H1 (cell line): ENCODE measurements around the gene OR56A4. TPM values are rescaled to one million over a fixed set of nuclear protein-coding genes. Genes with fewer than 3 reads are reported as not detected.

ENCODE experiments used
- CTCF ChIA-PET: fragments of 300-600 bp; sonication (Branson Sonifier 250); formaldehyde crosslinking; loops from one replicate; lab custom pipeline; 2021; ENCODE audit not compliant: partially characterized antibody; lab: Charles Lee
- POLR2A ChIA-PET: fragments of 300-600 bp; sonication (Branson Sonifier 250); formaldehyde crosslinking; loops from one replicate; lab custom pipeline; 2021; ENCODE audit warnings: inconsistent platforms; ENCODE audit not compliant: partially characterized antibody; lab: Charles Lee
- DNase-seq, 2 experiments: peaks; one replicate each; pipeline versions ENCODE4 v3.0.0 to v3.0.0-alpha.2; 2010 to 2022; ENCODE audit warnings: low spot score in 2 of 2, low read depth in 1 of 2, mixed read lengths in 1 of 2
- FAIRE-seq: peaks from 2 replicates; lab custom pipeline; 2011; peaks lifted over from hg19 to GRCh38; lab: Jason Lieb, UNC
- H2AFZ ChIP-seq: 2 replicates; pipeline ENCODE4 v1.8.1; 2012; ENCODE audit warnings: low read length, inconsistent platforms
- H2AK5ac ChIP-seq: 2 replicates; pipeline ENCODE4 v1.6.1; 2013; ENCODE audit warnings: low read depth, low read length
- H2BK120ac ChIP-seq: replicated peaks from 2 replicates; pipeline ENCODE3; 2013; ENCODE audit warnings: low read depth, low read length, inconsistent platforms
- H2BK12ac ChIP-seq: 2 replicates; pipeline ENCODE4 v1.6.1; 2013; ENCODE audit warnings: low read depth, low read length
- H2BK15ac ChIP-seq: 2 replicates; pipeline ENCODE4 v1.6.1; 2013; ENCODE audit warnings: low read length
- H2BK20ac ChIP-seq: 2 replicates; pipeline ENCODE4 v1.6.1; 2013; ENCODE audit warnings: low read length
- H2BK5ac ChIP-seq: 2 replicates; pipeline ENCODE4 v1.6.1; 2013; ENCODE audit warnings: low read depth, low read length
- H3K14ac ChIP-seq: 2 replicates; pipeline ENCODE4 v1.6.1; 2013; ENCODE audit warnings: inconsistent platforms; ENCODE audit not compliant: insufficient read length
- H3K18ac ChIP-seq: 2 replicates; pipeline ENCODE4 v1.6.1; 2013; ENCODE audit warnings: low read length; ENCODE audit errors: extremely low read depth
- H3K23ac ChIP-seq: 2 replicates; pipeline ENCODE4 v1.6.1; 2013; ENCODE audit warnings: inconsistent platforms; ENCODE audit not compliant: insufficient read length
- H3K23me2 ChIP-seq: 2 replicates; pipeline ENCODE4 v1.6.1; 2013; ENCODE audit warnings: low read depth, low read length
- H3K27ac ChIP-seq: 2 replicates; pipeline ENCODE4 v1.6.1; 2011; ENCODE audit warnings: low read depth, low read length, inconsistent platforms
- H3K27me3 ChIP-seq, 4 experiments: replicated peaks in 1 of 4; 1 replicate in 1 of 4; 2 replicates in 3 of 4; pipeline versions ENCODE4 v1.6.1 to v1.8.1; 2011 to 2013; ENCODE audit warnings: low read length in 3 of 4, mild to moderate bottlenecking in 3 of 4, inconsistent platforms in 2 of 4, mixed read lengths in 2 of 4, moderate library complexity in 1 of 4; ENCODE audit not compliant: control insufficient read depth in 3 of 4, insufficient read depth in 3 of 4; ENCODE audit errors: extremely low read depth in 1 of 4
- H3K36me3 ChIP-seq, 4 experiments: 2 replicates each; pipeline versions ENCODE4 v1.6.1 to v1.8.1; 2011 to 2013; ENCODE audit warnings: mild to moderate bottlenecking in 4 of 4, low read length in 3 of 4, moderate library complexity in 2 of 4, control low read depth in 1 of 4, inconsistent platforms in 1 of 4; ENCODE audit not compliant: insufficient read depth in 4 of 4, control insufficient read depth in 2 of 4
- H3K4ac ChIP-seq: replicated peaks from 2 replicates; pipeline ENCODE3; 2013; ENCODE audit warnings: low read length, low read depth, mixed read lengths, inconsistent platforms; ENCODE audit not compliant: insufficient read length
- H3K4me1 ChIP-seq, 4 experiments: replicated peaks in 1 of 4; 1 replicate in 1 of 4; 2 replicates in 3 of 4; pipeline versions ENCODE4 v1.6.1 to v1.8.1; 2011 to 2013; ENCODE audit warnings: low read length in 3 of 4, inconsistent platforms in 2 of 4, mixed read lengths in 1 of 4; ENCODE audit not compliant: insufficient read depth in 4 of 4, control insufficient read depth in 3 of 4
- H3K4me2 ChIP-seq, 2 experiments: 2 replicates each; pipeline versions ENCODE4 v1.6.1 to v1.8.1; 2011 to 2013; ENCODE audit warnings: low read depth in 2 of 2, low read length in 2 of 2, control low read depth in 1 of 2, inconsistent platforms in 1 of 2, mild to moderate bottlenecking in 1 of 2; ENCODE audit not compliant: insufficient read depth in 1 of 2
- H3K4me3 ChIP-seq, 4 experiments: fragments of 200-600, 300-600 bp in 1 of 4; sonication (generic), shearing (Covaris generic), sonication (Bioruptor Twin) in 1 of 4; 2 replicates each; pipeline versions ENCODE4 v1.5.1 to v1.8.1; 2011 to 2016; ENCODE audit warnings: low read length in 4 of 4, low read depth in 3 of 4, control low read depth in 2 of 4, inconsistent platforms in 2 of 4, mild to moderate bottlenecking in 2 of 4, mixed read lengths in 1 of 4, moderate library complexity in 1 of 4; ENCODE audit not compliant: insufficient read depth in 2 of 4; ENCODE audit errors: extremely low read depth in 1 of 4
- H3K56ac ChIP-seq: replicated peaks from 2 replicates; pipeline ENCODE3; 2013; ENCODE audit warnings: low read depth, mild to moderate bottlenecking, mixed read lengths, low read length, inconsistent platforms; ENCODE audit not compliant: insufficient read length
- H3K79me1 ChIP-seq: 2 replicates; pipeline ENCODE4 v1.6.1; 2013; ENCODE audit warnings: low read depth, low read length, control low read depth
- H3K79me2 ChIP-seq, 2 experiments: 2 replicates each; pipeline versions ENCODE4 v1.6.1 to v1.8.1; 2012 to 2013; ENCODE audit warnings: low read length in 2 of 2, mild to moderate bottlenecking in 2 of 2, inconsistent platforms in 1 of 2; ENCODE audit not compliant: insufficient read depth in 2 of 2, control insufficient read depth in 1 of 2
- H3K9ac ChIP-seq, 4 experiments: replicated peaks in 1 of 4; 1 replicate in 1 of 4; 2 replicates in 3 of 4; pipeline versions ENCODE4 v1.6.1 to v1.8.1; 2011 to 2013; ENCODE audit warnings: low read depth in 3 of 4, low read length in 3 of 4, control low read depth in 2 of 4, mild to moderate bottlenecking in 2 of 4, moderate library complexity in 2 of 4, inconsistent platforms in 1 of 4; ENCODE audit errors: extremely low read depth in 1 of 4
- H3K9me3 ChIP-seq, 2 experiments: 2 replicates each; pipeline versions ENCODE4 v1.6.1 to v1.8.1; 2012 to 2013; ENCODE audit warnings: mild to moderate bottlenecking in 2 of 2, moderate library complexity in 2 of 2, control low read depth in 1 of 2, inconsistent platforms in 1 of 2, low read depth in 1 of 2, low read length in 1 of 2, mixed read lengths in 1 of 2; ENCODE audit not compliant: insufficient read depth in 2 of 2
- H4K20me1 ChIP-seq, 2 experiments: replicated peaks in 1 of 2; 2 replicates each; pipeline versions ENCODE3 to v1.8.1; 2011 to 2013; ENCODE audit warnings: inconsistent platforms in 2 of 2, low read length in 2 of 2, mild to moderate bottlenecking in 1 of 2; ENCODE audit not compliant: insufficient read depth in 2 of 2, control insufficient read depth in 1 of 2
- H4K5ac ChIP-seq: 2 replicates; pipeline ENCODE4 v1.6.1; 2013; ENCODE audit warnings: low read length, low read depth, mixed read lengths, inconsistent platforms; ENCODE audit not compliant: insufficient read length
- H4K8ac ChIP-seq: 2 replicates; pipeline ENCODE4 v1.8.0; 2013; ENCODE audit warnings: mild to moderate bottlenecking, moderate library complexity, low read length, inconsistent platforms; ENCODE audit not compliant: insufficient read depth; ENCODE audit errors: extremely low read depth
- H4K91ac ChIP-seq: replicated peaks from 2 replicates; pipeline ENCODE3; 2013; ENCODE audit warnings: low read length, mixed read lengths, inconsistent platforms; ENCODE audit not compliant: insufficient read length
- ATF3 ChIP-seq: IDR thresholded peaks from 2 replicates; pipeline ENCODE4 v1.6.1; 2011; ENCODE audit warnings: low read depth, mild to moderate bottlenecking, low read length; ENCODE audit not compliant: insufficient read depth
- whole genome bisulfite sequencing, 2 experiments: shearing (Covaris generic) in 1 of 2; methylation state at CpG; one replicate each; pipeline versions ENCODE4 v1.1.6 to v1.1.7; 2013 to 2015; ENCODE audit warnings: low lambda C conversion rate in 2 of 2, mixed read lengths in 2 of 2, inconsistent platforms in 1 of 2, low coverage in 1 of 2, missing lambda C conversion rate in 1 of 2; ENCODE audit not compliant: insufficient replicate concordance in 2 of 2, insufficient coverage in 1 of 2, insufficient read length in 1 of 2; ENCODE audit errors: extremely low coverage in 1 of 2, missing lambda C conversion rate in 1 of 2; 5-methylcytosine and 5-hydroxymethylcytosine counted together
- polyA plus RNA-seq, 7 experiments: library from polyadenylated mRNA; depleted of rRNA in 3 of 7; stranded (reverse) in 5 of 7; unstranded in 2 of 7; fragments of >200 nt in 5 of 7; fragments of 200-250 nt in 2 of 7; gene quantifications; 1 replicate in 5 of 7; 2 replicates in 1 of 7; 4 replicates in 1 of 7; pipeline versions ENCODE4 v1.2.1 to v1.2.3, GENCODE V29; 2011 to 2013; ENCODE audit warnings: missing spikeins in 2 of 7, mixed read lengths in 2 of 7
- total RNA-seq: library from RNA; stranded (reverse); fragmentation: NEBNext Ultra II Directional; extraction: Animal tissue kit (Norgen Biotek cat#: 25700); gene quantifications from 2 replicates; pipeline ENCODE4 v1.2.1, GENCODE V29; 2021

Gene OR56A4
- total and polyA plus RNA-seq, 2 of the 8 experiments (the other 6 are each of a cell fraction or from before 2014, with no cell fraction given), result 0.15 TPM; not detected in 1

GRCh38 chr11:6027501-6027900 is 20.8 kb upstream of the OR56A4 start:
- H3K9ac ChIP-seq, result no peak overlapping the region
- H3K27me3 ChIP-seq, result peaks cover 0 to under 1% (median 0%) of the 10 kb centered on the region in 4 experiments; a peak in 1 of 7 replicates
- H3K4me3 ChIP-seq, result no peak overlapping the region
- no peak overlapping the region for H2AK5ac ChIP-seq
- no peaks in the 10 kb centered on the region for H3K79me1 ChIP-seq
- H3K36me3 ChIP-seq, result no peaks in the 10 kb centered on the region
- TF ChIP-seq ATF3, result no peak
- FAIRE-seq (no peak), DNase-seq (no peak)
- H2BK5ac ChIP-seq, result no peak overlapping the region
- H3K23ac ChIP-seq, result no peak overlapping the region
- no peak overlapping the region for H2BK20ac ChIP-seq
- H3K4ac ChIP-seq, result no peak overlapping the region
- no peak overlapping the region for H3K27ac ChIP-seq
- no peak overlapping the region for H4K8ac ChIP-seq
- no peaks in the 10 kb centered on the region for H3K23me2 ChIP-seq
- H3K4me1 ChIP-seq, result no peaks in the 10 kb centered on the region
- H3K9me3 ChIP-seq, result no peaks in the 10 kb centered on the region
- H3K14ac ChIP-seq, result no peak overlapping the region
- no peak overlapping the region for H3K56ac ChIP-seq
- no peak overlapping the region for H3K18ac ChIP-seq
- no peak overlapping the region for H2BK12ac ChIP-seq
- H3K4me2 ChIP-seq, result no peak overlapping the region
- H2AFZ ChIP-seq, result no peak overlapping the region
- H3K79me2 ChIP-seq, result no peaks in the 10 kb centered on the region
- no peak overlapping the region for H4K5ac ChIP-seq
- H4K91ac ChIP-seq, result no peak overlapping the region
- H2BK15ac ChIP-seq, result no peak overlapping the region
- WGBS, 2 experiments, result 90% methylated on average over 1 of the region's 1 CpG; no CpG with 5 or more reads in 1 of the 2 experiments
- CTCF ChIA-PET, result interaction anchor here (0.9 to 1.0 kb wide), 2 partner anchors 14 to 224 kb away, joined by 3 read pairs; no protein-coding TSS in a partner anchor
- POLR2A ChIA-PET, result no interaction called here
- no peak overlapping the region for H2BK120ac ChIP-seq
- no peaks in the 10 kb centered on the region for H4K20me1 ChIP-seq
